Common myeloid progenitor, CD34-positive (primary cell): ENCODE data around the gene RPS27.

ENCODE experiments used
- CTCF ChIA-PET: fragments of 350-600 bp; sonication (Branson Sonifier 250); formaldehyde crosslinking; loops from one replicate; lab custom pipeline; 2021; ENCODE audit warnings: antibody characterized with exemption; lab: Charles Lee
- POLR2A ChIA-PET: fragments of 350-600 bp; sonication (Branson Sonifier 250); formaldehyde crosslinking; loops from one replicate; lab custom pipeline; 2021; ENCODE audit warnings: antibody characterized with exemption; lab: Charles Lee
- DNase-seq, 3 donors: peaks; one replicate each; pipeline versions ENCODE4 v3.0.0 to v3.0.0-alpha.2; 2013
- H3K27ac ChIP-seq, 2 experiments: 1 replicate in 1 of 2; 2 replicates in 1 of 2; pipeline ENCODE4 v1.7.0; 2013; ENCODE audit warnings: inconsistent platforms in 2 of 2, low read length in 2 of 2, mild to moderate bottlenecking in 2 of 2, low read depth in 1 of 2, moderate library complexity in 1 of 2; ENCODE audit not compliant: severe bottlenecking in 2 of 2, insufficient read depth in 1 of 2, poor library complexity in 1 of 2
- H3K27me3 ChIP-seq, 5 experiments: replicated peaks in 2 of 5; 1 replicate in 3 of 5; 2 replicates in 2 of 5; pipeline versions ENCODE4 v1.6.1 to v1.7.0; 2013; ENCODE audit warnings: low read length in 4 of 5, mild to moderate bottlenecking in 2 of 5, moderate library complexity in 2 of 5, inconsistent platforms in 1 of 5; ENCODE audit not compliant: insufficient read depth in 5 of 5, control insufficient read depth in 4 of 5
- H3K36me3 ChIP-seq, 4 experiments: 1 replicate in 2 of 4; 2 replicates in 2 of 4; pipeline versions ENCODE4 v1.6.1 to v1.7.0; 2013; ENCODE audit warnings: low read length in 3 of 4, control low read depth in 1 of 4, mild to moderate bottlenecking in 1 of 4; ENCODE audit not compliant: control insufficient read depth in 4 of 4, insufficient read depth in 4 of 4
- H3K4me1 ChIP-seq, 4 experiments: 1 replicate in 3 of 4; 2 replicates in 1 of 4; pipeline versions ENCODE4 v1.6.1 to v1.7.1; 2013; ENCODE audit warnings: low read length in 3 of 4, mild to moderate bottlenecking in 3 of 4, control low read depth in 1 of 4, inconsistent platforms in 1 of 4, moderate library complexity in 1 of 4; ENCODE audit not compliant: control insufficient read depth in 4 of 4, insufficient read depth in 4 of 4; ENCODE audit errors: control extremely low read depth in 1 of 4
- H3K4me3 ChIP-seq, 7 experiments: 1 replicate in 4 of 7; 2 replicates in 3 of 7; pipeline versions ENCODE4 v1.5.1 to v1.7.0; 2013; ENCODE audit warnings: mild to moderate bottlenecking in 7 of 7, low read length in 6 of 7, moderate library complexity in 6 of 7, inconsistent platforms in 2 of 7, low read depth in 2 of 7, control low read depth in 1 of 7; ENCODE audit not compliant: insufficient read depth in 4 of 7, control insufficient read depth in 1 of 7; ENCODE audit errors: extremely low read depth in 1 of 7
- H3K9me3 ChIP-seq, 5 experiments: 1 replicate in 4 of 5; 2 replicates in 1 of 5; pipeline versions ENCODE4 v1.6.1 to v1.7.1; 2013; ENCODE audit warnings: low read length in 4 of 5, mild to moderate bottlenecking in 2 of 5, inconsistent platforms in 1 of 5, low read depth in 1 of 5, moderate library complexity in 1 of 5; ENCODE audit not compliant: control insufficient read depth in 4 of 5, insufficient read depth in 2 of 5; ENCODE audit errors: control extremely low read depth in 1 of 5
- WGBS: methylation state at CpG from one replicate; pipeline ENCODE4 v1.1.5; 2013; ENCODE audit not compliant: insufficient coverage; 5-methylcytosine and 5-hydroxymethylcytosine counted together

Gene RPS27

DNA sequence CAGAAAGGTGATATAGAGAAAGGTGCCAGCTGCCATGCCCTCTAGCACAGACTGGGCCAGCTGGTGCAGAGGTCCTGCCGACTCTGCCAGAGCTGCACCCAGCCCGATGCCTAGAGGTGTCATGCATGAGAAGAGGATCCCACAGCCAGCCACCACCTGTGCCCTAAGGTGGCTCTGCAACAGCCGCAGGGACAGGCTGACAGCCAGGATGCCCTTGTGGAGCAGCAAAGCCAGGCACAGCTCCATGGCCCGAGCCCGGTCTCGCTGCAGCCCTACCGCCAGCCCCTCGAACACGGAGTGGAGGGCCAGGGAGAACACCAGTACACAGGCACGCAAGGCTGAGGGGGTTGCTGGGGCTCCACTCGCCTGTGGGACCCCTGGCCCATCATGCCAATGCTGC, 30.4 kb upstream of the RPS27 start:
- ChIA-PET CTCF (interaction anchor here (1.4 to 6.2 kb wide), 2 partner anchors 14 to 17 kb away, joined by 3 to 52 read pairs; partner anchors contain the start of genes DENND4B and JTB), POLR2A (interaction anchor here (1.1 to 1.4 kb wide), 2 partner anchors 14 to 27 kb away, joined by 3 read pairs; partner anchors contain the start of gene DENND4B)
- H3K27me3 ChIP-seq = no peaks in the 10 kb centered on the region
- H3K4me3 ChIP-seq = no peak overlapping the region
- H3K4me1 ChIP-seq = peaks cover 20 to 73% (median 60%) of the 10 kb centered on the region in 4 experiments
- no peak overlapping the region for H3K27ac ChIP-seq
- no peak for DNase-seq
- no peaks in the 10 kb centered on the region for H3K9me3 ChIP-seq
- peaks cover 0 to 29% (median 18%) of the 10 kb centered on the region in 4 experiments for H3K36me3 ChIP-seq
- WGBS = 98% methylated on average over 10 of the region's 11 CpGs

DNA sequence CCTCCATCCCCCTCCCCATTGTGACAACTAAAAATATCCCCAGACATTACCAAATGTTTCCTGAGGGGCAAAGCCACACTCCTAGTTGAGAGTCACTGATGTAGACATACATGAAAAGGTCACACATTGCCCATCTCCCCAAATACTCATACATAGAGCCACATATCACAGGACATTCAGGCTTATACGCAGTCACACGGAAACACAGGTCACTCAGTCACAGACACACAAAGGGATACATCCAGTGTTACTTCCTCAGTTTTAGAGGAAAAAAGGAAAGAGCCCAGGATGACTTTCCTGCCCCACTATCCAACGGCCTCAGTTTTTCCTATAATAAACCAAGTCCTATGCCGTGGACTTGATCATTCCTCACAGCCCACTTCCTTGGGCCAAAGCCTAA, 29.1 kb upstream of the RPS27 start:
- POLR2A ChIA-PET = interaction anchor here (1.1 to 3.8 kb wide), 2 partner anchors 15 to 66 kb away, joined by 3 to 17 read pairs; partner anchors contain the start of gene DENND4B

DNA sequence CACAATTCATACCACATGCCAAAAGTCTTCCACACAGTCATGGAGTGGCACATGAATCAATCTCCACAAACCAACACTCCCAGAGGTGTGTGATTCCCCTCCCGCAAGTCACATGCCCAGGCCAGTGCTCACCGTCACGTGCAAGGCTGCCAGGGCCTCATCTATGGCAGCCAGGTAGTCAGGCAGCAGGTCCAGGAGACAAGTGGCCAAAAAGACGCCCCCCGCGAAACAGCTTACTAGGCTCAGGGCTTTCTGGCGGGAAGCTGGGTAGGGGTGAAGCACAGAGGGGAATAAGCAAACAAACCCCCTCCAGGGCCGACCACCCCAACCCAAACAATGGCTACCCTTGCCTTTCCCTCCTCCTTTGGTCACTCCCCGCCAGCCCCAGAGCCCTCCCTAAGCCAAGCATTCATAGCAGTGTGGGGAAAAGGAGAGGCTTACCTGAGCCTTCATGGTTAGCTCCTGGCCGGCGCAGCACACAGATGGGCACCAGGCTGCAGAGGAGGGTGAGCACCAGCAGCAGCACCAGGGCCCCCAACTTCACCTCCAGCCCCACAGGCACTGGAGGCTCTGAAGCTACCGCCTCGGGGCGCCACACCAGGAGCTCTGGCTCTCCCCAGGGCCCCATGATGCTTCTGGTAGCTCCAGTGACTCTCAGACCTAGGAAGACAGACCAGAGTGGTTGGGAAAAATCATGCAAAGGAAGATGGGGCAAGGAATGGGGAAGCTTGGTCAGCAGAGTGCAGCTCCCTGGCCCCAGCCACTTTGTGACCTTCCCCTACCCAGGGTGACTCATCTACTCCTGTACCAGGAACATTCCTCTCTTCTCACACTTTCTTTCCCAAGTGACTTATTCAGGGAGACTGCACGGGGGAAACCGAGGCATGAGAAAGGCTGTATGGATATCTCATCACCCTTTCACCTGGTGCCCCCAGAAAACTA, 28.2 kb upstream of the RPS27 start:
- H3K9me3 ChIP-seq = no peaks in the 10 kb centered on the region
- ChIA-PET CTCF (interaction anchor here (1.2 to 3.2 kb wide), 7 partner anchors 10 to 395 kb away, joined by 3 to 15 read pairs (median 5); partner anchors contain the start of genes DENND4B, JTB and RAB13), POLR2A (interaction anchor here (0.9 to 3.8 kb wide), 5 partner anchors 10 to 67 kb away, joined by 3 to 17 read pairs (median 4); partner anchors contain the start of genes DENND4B, GATAD2B and RAB13)
- H3K27ac ChIP-seq = peak overlapping the region; percentile 70 to 88
- peak overlapping the region; percentile 49 to 97 (median 87) for H3K4me3 ChIP-seq
- peaks cover 0 to 29% (median 18%) of the 10 kb centered on the region in 4 experiments for H3K36me3 ChIP-seq
- DNase-seq = no peak
- H3K27me3 ChIP-seq = no peaks in the 10 kb centered on the region
- WGBS = 51% methylated on average over 9 of the region's 16 CpGs
- peaks cover 15 to 64% (median 51%) of the 10 kb centered on the region in 4 experiments for H3K4me1 ChIP-seq

More for the DNA sequence above, 29.1 kb upstream of the RPS27 start:
- Histone ChIP-seq H3K36me3 (peaks cover 0 to 29% (median 18%) of the 10 kb centered on the region in 4 experiments), H3K4me1 (peaks cover 24 to 73% (median 57%) of the 10 kb centered on the region in 4 experiments), H3K9me3 (no peaks in the 10 kb centered on the region), H3K27me3 (no peaks in the 10 kb centered on the region), H3K4me3 (peak overlapping the region in 1 of 7 experiments; percentile 87), H3K27ac (no peak overlapping the region)
- DNase-seq = no peak
- WGBS = 83% methylated on average over 2 of the region's 4 CpGs
- CTCF ChIA-PET = interaction anchor here (1.4 to 2.6 kb wide), 4 partner anchors 12 to 25 kb away, joined by 3 to 11 read pairs (median 8); partner anchors contain the start of genes DENND4B, JTB and RAB13

DNA sequence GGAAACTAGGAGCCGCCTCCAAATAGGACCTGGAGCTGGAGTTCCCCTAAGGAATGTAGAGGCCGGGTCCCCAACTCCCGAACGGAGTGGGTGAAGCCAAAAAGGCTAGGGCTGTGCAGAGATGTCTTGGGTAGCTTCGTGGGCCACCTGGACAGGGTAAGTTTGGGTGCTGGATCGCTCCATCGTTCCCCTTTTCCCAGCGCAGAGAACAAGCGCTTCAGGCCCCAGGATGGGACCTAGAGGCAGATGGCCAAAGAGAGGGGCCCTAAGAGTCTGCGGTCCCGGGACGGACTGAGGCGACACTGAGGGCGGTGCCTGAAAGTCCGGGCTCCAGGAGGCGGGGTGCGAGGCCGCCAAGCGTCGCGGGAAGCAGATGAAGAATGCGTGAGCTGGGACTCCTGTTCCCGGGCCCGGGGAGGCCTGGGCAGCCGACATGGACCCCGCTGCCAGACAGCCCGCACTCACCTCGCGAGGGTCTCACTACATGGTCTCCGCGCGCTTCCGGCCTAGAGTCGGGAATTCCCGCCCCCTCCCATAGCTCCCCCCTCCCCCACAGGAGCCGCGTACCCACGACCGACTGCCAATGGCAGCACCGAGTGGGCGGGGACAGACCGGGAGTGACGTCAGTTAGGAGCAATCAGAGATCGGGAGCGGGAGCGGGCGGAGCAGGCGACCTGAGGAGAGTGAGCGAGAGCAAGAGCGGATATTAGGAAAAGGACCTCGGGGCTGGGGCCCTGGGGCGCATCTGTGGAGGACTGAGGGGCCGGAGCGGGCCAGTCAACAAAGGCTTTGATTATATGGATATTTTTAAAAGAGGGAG, 27.3 kb upstream of the RPS27 start, which contains the start of gene SLC39A1:
SLC39A1 (minus strand) TSS at position 508 of the 820 bp plus-strand sequence. CDS start 822 bp downstream, outside the sequence.
- Histone ChIP-seq H3K4me1 (peaks cover 13 to 66% (median 51%) of the 10 kb centered on the region in 4 experiments), H3K9me3 (no peaks in the 10 kb centered on the region), H3K36me3 (peaks cover 0 to 29% (median 18%) of the 10 kb centered on the region in 4 experiments), H3K27me3 (no peaks in the 10 kb centered on the region), H3K4me3 (peak within 1 kb of the TSS; percentile 49 to 97 (median 87)), H3K27ac (peak within 1 kb of the TSS; percentile 70 to 88)
- WGBS = under 1% methylated on average over 45 of the region's 54 CpGs
- CTCF ChIA-PET = interaction anchor here (0.6 to 3.2 kb wide), 7 partner anchors 9 to 396 kb away, joined by 3 to 15 read pairs (median 4); partner anchors contain the start of genes DENND4B, JTB and RAB13
- POLR2A ChIA-PET = interaction anchor here (0.9 to 3.8 kb wide), 5 partner anchors 9 to 40 kb away, joined by 3 to 17 read pairs (median 5); partner anchors contain the start of genes DENND4B, GATAD2B, RAB13 and RPS27
- DNase-seq = peak; percentile 93

DNA sequence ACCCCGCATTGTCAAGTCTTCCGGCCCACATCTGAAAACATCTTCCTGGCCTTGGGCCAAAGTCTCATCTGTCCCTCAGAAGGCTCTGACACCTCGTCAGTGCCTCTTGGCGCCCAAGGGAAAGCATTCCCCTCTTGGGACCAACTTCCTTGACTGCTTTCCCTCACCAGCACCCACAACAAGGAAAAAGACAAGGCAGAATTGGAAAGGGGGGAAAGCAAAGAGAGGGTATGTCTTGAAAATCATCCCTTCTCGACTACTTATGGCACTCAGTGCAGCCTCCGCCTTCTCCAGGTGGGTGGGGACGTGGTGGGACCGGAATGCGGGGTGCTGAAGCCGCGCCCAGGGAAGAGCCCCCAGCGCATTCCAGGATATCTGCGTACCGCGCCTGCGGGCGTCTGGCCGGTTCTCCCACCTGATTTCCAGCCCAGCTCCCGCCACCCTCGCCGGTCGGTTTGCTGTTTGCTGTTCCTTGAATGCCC, 26.7 kb upstream of the RPS27 start:
- H3K27ac ChIP-seq = peak overlapping the region; percentile 70 to 88
- peaks cover 13 to 69% (median 54%) of the 10 kb centered on the region in 4 experiments for H3K4me1 ChIP-seq
- ChIA-PET POLR2A (interaction anchor here (1.0 to 3.8 kb wide), 4 partner anchors 18 to 41 kb away, joined by 4 to 17 read pairs (median 6); partner anchors contain the start of genes DENND4B, GATAD2B, RAB13 and RPS27), CTCF (interaction anchor here (1.3 to 3.2 kb wide), 4 partner anchors 8 to 22 kb away, joined by 4 to 15 read pairs (median 10); partner anchors contain the start of genes DENND4B, JTB and RAB13)
- no peak for DNase-seq
- WGBS = 0% methylated on average over 19 of the region's 22 CpGs
- peak overlapping the region; percentile 49 to 97 (median 87) for H3K4me3 ChIP-seq
- peaks cover 0 to 29% (median 18%) of the 10 kb centered on the region in 4 experiments for H3K36me3 ChIP-seq
- no peaks in the 10 kb centered on the region for H3K9me3 ChIP-seq
- no peaks in the 10 kb centered on the region for H3K27me3 ChIP-seq
